GM11168 (cell line): ENCODE measurements around the gene OLIG1.

ENCODE experiments used
- in situ Hi-C: fragments of 300-500 bp; cut with MboI; formaldehyde crosslinking; loops from one replicate; pipeline ENCODE4 v1.12.0; 2022; ENCODE audit warnings: low sequenced_read_pairs; ENCODE audit not compliant: unreplicated experiment

OLIG1 gene

GRCh38 chr21:33029975-33030461, 39.9 kb upstream of the OLIG1 start:
- in situ Hi-C loops = no loop called here

GRCh38 chr21:33030633-33031032, 39.3 kb upstream of the OLIG1 start:
- in situ Hi-C loops = no loop called here

- in situ Hi-C loops = no loop called here
Measured at GRCh38 chr21:33031152-33031911, 38.6 kb upstream of the OLIG1 start.

- in situ Hi-C loops = no loop called here
Measured at GRCh38 chr21:33032434-33033047, 37.4 kb upstream of the OLIG1 start.

- in situ Hi-C loops = no loop called here
Measured at GRCh38 chr21:33033094-33033951, 36.6 kb upstream of the OLIG1 start.

- in situ Hi-C loops = no loop called here
Measured at GRCh38 chr21:33033961-33034413, 36.0 kb upstream of the OLIG1 start.

- in situ Hi-C loops = no loop called here
Measured at GRCh38 chr21:33035147-33035546, 34.8 kb upstream of the OLIG1 start.

- in situ Hi-C loops = no loop called here
Measured at GRCh38 chr21:33036430-33037162, 33.3 kb upstream of the OLIG1 start.

GRCh38 chr21:33037501-33037900, 32.4 kb upstream of the OLIG1 start:
- in situ Hi-C loops = no loop called here

GRCh38 chr21:33039536-33039935, 30.4 kb upstream of the OLIG1 start:
- in situ Hi-C loops = no loop called here

- in situ Hi-C loops = no loop called here
Measured at GRCh38 chr21:33040215-33040614, 29.7 kb upstream of the OLIG1 start.

GRCh38 chr21:33041981-33042380, 28.0 kb upstream of the OLIG1 start:
- in situ Hi-C loops = no loop called here

GRCh38 chr21:33042812-33043211, 27.1 kb upstream of the OLIG1 start:
- in situ Hi-C loops = no loop called here

GRCh38 chr21:33046455-33046854, 23.5 kb upstream of the OLIG1 start:
- in situ Hi-C loops = no loop called here

- in situ Hi-C loops = no loop called here
Measured at GRCh38 chr21:33047231-33047630, 22.7 kb upstream of the OLIG1 start.

GRCh38 chr21:33051925-33052324, 18.0 kb upstream of the OLIG1 start:
- in situ Hi-C loops = no loop called here

GRCh38 chr21:33053951-33054350, 16.0 kb upstream of the OLIG1 start:
- in situ Hi-C loops = no loop called here

GRCh38 chr21:33055991-33056390, 13.9 kb upstream of the OLIG1 start:
- in situ Hi-C loops = no loop called here

GRCh38 chr21:33057385-33057940, 12.5 kb upstream of the OLIG1 start:
- in situ Hi-C loops = no loop called here

GRCh38 chr21:33058527-33058926, 11.4 kb upstream of the OLIG1 start:
- in situ Hi-C loops = no loop called here
